BE2C (cell line): Measurements from ENCODE around the gene ZBTB46.
"Not testable (repeated sequence)": the region's sequence is repeated elsewhere in the genome, so short reads cannot be mapped to it uniquely, and the experiment has no call there.

Experiments used
- DNase-seq: peaks from one replicate; pipeline ENCODE4 v3.0.0-alpha.2; 2020
- H3K27me3 ChIP-seq: fragments of 250-450 bp; sonication (Bioruptor Pico); 2 replicates; pipeline ENCODE4 v1.5.1; 2020; ENCODE audit warnings: mild to moderate bottlenecking
- H3K36me3 ChIP-seq: fragments of 250-450 bp; sonication (Bioruptor Pico); 2 replicates; pipeline ENCODE4 v1.5.1; 2020; ENCODE audit warnings: mild to moderate bottlenecking
- H3K4me1 ChIP-seq: fragments of 250-450 bp; sonication (Bioruptor Pico); 2 replicates; pipeline ENCODE4 v1.5.1; 2020
- H3K4me3 ChIP-seq: 2 replicates; pipeline ENCODE4 v1.5.1; 2011; ENCODE audit warnings: low read depth, low read length
- H3K9me3 ChIP-seq: fragments of 250-450 bp; sonication (Bioruptor Pico); 2 replicates; pipeline ENCODE4 v1.5.1; 2020
- CTCF ChIP-seq: IDR thresholded peaks from 2 replicates; pipeline ENCODE4 v1.5.1; 2012; ENCODE audit warnings: mild to moderate bottlenecking, low read depth, low read length

ZBTB46 gene

GRCh38 chr20:63732118-63733095 is 98.7 kb downstream of the ZBTB46 start:
- H3K4me1 ChIP-seq, result no peaks in the 10 kb centered on the region
- H3K9me3 ChIP-seq, result no peaks in the 10 kb centered on the region
- no peak overlapping the region for H3K4me3 ChIP-seq
- H3K27me3 ChIP-seq, result no peaks in the 10 kb centered on the region
- no peak for DNase-seq
- peaks cover 33% of the 10 kb centered on the region for H3K36me3 ChIP-seq
- no peak for TF ChIP-seq CTCF

- H3K9me3 ChIP-seq, result no peaks in the 10 kb centered on the region
- TF ChIP-seq CTCF, result no peak
- H3K27me3 ChIP-seq, result no peaks in the 10 kb centered on the region
- H3K36me3 ChIP-seq, result peaks cover 33% of the 10 kb centered on the region
- no peaks in the 10 kb centered on the region for H3K4me1 ChIP-seq
- no peak for DNase-seq
- H3K4me3 ChIP-seq, result no peak overlapping the region
These were observed 99.7 kb downstream of the ZBTB46 start for GRCh38 chr20:63731410-63731809.

GRCh38 chr20:63730189-63730733 is 100.8 kb downstream of the ZBTB46 start:
- H3K36me3 ChIP-seq, result peaks cover 29% of the 10 kb centered on the region
- not testable (repeated sequence) for H3K4me3 ChIP-seq, H3K4me1 ChIP-seq, H3K9me3 ChIP-seq, H3K27me3 ChIP-seq, DNase-seq

GRCh38 chr20:63722967-63723622 is 108.0 kb downstream of the ZBTB46 start:
- DNase-seq, H3K9me3 ChIP-seq, H3K4me3 ChIP-seq, H3K27me3 ChIP-seq, H3K4me1 ChIP-seq: not testable (repeated sequence)
- peaks cover 27% of the 10 kb centered on the region for H3K36me3 ChIP-seq

- no peak for TF ChIP-seq CTCF
- no peak overlapping the region for H3K4me3 ChIP-seq
- H3K27me3 ChIP-seq, result no peaks in the 10 kb centered on the region
- H3K4me1 ChIP-seq, result no peaks in the 10 kb centered on the region
- peaks cover 43% of the 10 kb centered on the region for H3K36me3 ChIP-seq
- H3K9me3 ChIP-seq, result no peaks in the 10 kb centered on the region; the same call in 1 of the 2 replicates
- no peak for DNase-seq
These were observed 112.1 kb downstream of the ZBTB46 start for GRCh38 chr20:63718996-63719395.

GRCh38 chr20:63714858-63715257 is 116.2 kb downstream of the ZBTB46 start:
- H3K9me3 ChIP-seq, result no peaks in the 10 kb centered on the region; the same call in 1 of the 2 replicates
- no peak for TF ChIP-seq CTCF
- H3K36me3 ChIP-seq, result peaks cover 57% of the 10 kb centered on the region
- no peaks in the 10 kb centered on the region for H3K4me1 ChIP-seq
- no peak for DNase-seq
- no peak overlapping the region for H3K4me3 ChIP-seq
- no peaks in the 10 kb centered on the region for H3K27me3 ChIP-seq
